ENCODE results near the gene LXN.

LXN gene, protein sequence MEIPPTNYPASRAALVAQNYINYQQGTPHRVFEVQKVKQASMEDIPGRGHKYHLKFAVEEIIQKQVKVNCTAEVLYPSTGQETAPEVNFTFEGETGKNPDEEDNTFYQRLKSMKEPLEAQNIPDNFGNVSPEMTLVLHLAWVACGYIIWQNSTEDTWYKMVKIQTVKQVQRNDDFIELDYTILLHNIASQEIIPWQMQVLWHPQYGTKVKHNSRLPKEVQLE

GRCh38 chr3:158672215-158673176, at the start of gene LXN:
LXN (minus strand) TSS chr3:158672648; CDS start chr3:158672478, 170 bp downstream.
- TF ChIP-seq, protein P1, sequence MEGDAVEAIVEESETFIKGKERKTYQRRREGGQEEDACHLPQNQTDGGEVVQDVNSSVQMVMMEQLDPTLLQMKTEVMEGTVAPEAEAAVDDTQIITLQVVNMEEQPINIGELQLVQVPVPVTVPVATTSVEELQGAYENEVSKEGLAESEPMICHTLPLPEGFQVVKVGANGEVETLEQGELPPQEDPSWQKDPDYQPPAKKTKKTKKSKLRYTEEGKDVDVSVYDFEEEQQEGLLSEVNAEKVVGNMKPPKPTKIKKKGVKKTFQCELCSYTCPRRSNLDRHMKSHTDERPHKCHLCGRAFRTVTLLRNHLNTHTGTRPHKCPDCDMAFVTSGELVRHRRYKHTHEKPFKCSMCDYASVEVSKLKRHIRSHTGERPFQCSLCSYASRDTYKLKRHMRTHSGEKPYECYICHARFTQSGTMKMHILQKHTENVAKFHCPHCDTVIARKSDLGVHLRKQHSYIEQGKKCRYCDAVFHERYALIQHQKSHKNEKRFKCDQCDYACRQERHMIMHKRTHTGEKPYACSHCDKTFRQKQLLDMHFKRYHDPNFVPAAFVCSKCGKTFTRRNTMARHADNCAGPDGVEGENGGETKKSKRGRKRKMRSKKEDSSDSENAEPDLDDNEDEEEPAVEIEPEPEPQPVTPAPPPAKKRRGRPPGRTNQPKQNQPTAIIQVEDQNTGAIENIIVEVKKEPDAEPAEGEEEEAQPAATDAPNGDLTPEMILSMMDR (IDR thresholded peaks at IDR 0.05; ENCODE audit: low read depth, low read length, missing control alignments), result peak; percentile 86
- peak; percentile 67 for DNase-seq (ENCODE audit: low read depth)
- H3K4me3 ChIP-seq (ENCODE audit: low read depth, low read length), result peak within 1 kb of the TSS; percentile 77
- in situ Hi-C loops (cut with HindIII; ENCODE audit: low sequenced_read_pairs), result no loop called here

- DNase-seq (ENCODE audit: low read depth), result no peak
- in situ Hi-C loops (cut with HindIII; ENCODE audit: low sequenced_read_pairs), result no loop called here
Measured at GRCh38 chr3:158722108-158722507, 49.7 kb upstream of the LXN start.

DNA sequence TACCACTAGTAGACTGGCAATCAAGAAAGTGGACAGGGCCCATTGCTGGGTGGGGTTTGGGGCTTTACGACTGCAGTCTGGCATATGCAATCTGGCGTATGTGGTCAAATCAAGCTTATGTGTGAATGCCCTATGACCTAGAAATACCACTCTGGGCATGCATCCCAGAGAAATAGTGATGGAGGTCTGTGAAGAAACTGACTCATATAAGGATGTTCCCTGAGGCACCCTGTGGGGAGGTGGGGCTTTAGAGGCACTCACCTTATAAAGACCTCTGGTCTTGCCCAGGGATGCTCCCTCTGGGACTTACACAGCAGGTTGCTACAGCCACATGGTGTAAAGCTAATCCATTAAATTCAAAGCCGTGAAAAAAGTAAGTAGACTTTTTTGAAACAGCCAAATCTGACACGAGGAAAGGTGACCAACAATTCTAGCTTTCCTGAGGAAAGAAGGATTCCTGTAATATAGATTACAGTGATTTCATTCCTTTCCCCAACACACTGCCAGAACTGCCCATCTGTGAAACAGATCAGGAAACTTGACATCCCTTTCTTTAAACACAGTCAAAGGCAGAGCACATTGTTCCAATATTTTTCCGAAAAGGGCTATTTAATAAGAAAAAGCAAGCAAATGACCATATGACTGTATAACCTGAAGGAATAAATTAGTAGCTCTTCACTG, 46.2 kb upstream of the LXN start:
- TF ChIP-seq, protein P1 (IDR thresholded peaks at IDR 0.05; ENCODE audit: low read depth, low read length, missing control alignments), result no peak
- H3K4me3 ChIP-seq (ENCODE audit: low read depth, low read length), result no peak overlapping the region
- DNase-seq (ENCODE audit: low read depth), result peak; percentile 98
- in situ Hi-C loops (cut with HindIII; ENCODE audit: low sequenced_read_pairs), result loop anchor here (5.0 kb wide), 2 partner anchors 44 to 69 kb away; no protein-coding TSS in a partner anchor

More at GRCh38 chr3:158722108-158722507, 49.7 kb upstream of the LXN start:
- TF ChIP-seq, protein P1 (IDR thresholded peaks at IDR 0.05; ENCODE audit: low read depth, low read length, missing control alignments), result no peak
- H3K4me3 ChIP-seq (ENCODE audit: low read depth, low read length), result no peak overlapping the region

GRCh38 chr3:158717576-158717975, 45.1 kb upstream of the LXN start:
- H3K4me3 ChIP-seq (ENCODE audit: low read depth, low read length), result no peak overlapping the region
- in situ Hi-C loops (cut with HindIII; ENCODE audit: low sequenced_read_pairs), result loop anchor here (5.0 kb wide), 2 partner anchors 45 to 70 kb away; no protein-coding TSS in a partner anchor
- TF ChIP-seq, protein P1 (IDR thresholded peaks at IDR 0.05; ENCODE audit: low read depth, low read length, missing control alignments), result no peak
- no peak for DNase-seq (ENCODE audit: low read depth)

DNA sequence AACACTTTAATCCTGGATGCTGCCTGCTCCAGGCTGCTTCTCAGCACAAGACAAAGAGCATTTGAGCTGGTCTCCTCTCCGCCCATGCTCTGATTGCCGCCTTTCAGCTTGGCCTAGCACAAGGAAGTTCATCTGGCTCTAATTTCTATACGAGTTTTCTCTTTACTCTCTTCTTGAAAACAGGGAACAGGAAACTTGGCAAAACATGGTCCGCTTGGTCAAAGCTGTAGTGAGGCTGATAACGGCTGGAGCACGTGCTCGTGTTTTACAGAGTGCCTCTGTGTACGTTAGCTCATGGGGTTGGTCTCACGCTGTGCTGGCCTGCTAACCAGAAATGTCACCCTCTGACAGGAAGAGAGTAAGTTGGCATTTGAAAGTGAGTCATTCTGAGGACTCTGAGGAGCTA, 40.6 kb upstream of the LXN start:
- in situ Hi-C loops (cut with HindIII; ENCODE audit: low sequenced_read_pairs), result no loop called here
- TF ChIP-seq, protein P1 (IDR thresholded peaks at IDR 0.05; ENCODE audit: low read depth, low read length, missing control alignments), result no peak
- H3K4me3 ChIP-seq (ENCODE audit: low read depth, low read length), result no peak overlapping the region
- no peak for DNase-seq (ENCODE audit: low read depth)

- H3K4me3 ChIP-seq (ENCODE audit: low read depth, low read length), result no peak overlapping the region
- in situ Hi-C loops (cut with HindIII; ENCODE audit: low sequenced_read_pairs), result no loop called here
- TF ChIP-seq, protein P1 (IDR thresholded peaks at IDR 0.05; ENCODE audit: low read depth, low read length, missing control alignments), result no peak
- no peak for DNase-seq (ENCODE audit: low read depth)
Measured at GRCh38 chr3:158712443-158712842, 40.0 kb upstream of the LXN start.

Data from astrocyte of the cerebellum (primary cell).